Renal cortex interstitium (tissue), 11 donors: Measurements from ENCODE around the gene STK32C. TPM values are rescaled to one million over a fixed set of nuclear protein-coding genes. Genes with fewer than 3 reads are reported as not detected.

Experiments
- DNase-seq, 11 donors: peaks; one replicate each; pipeline ENCODE4 v3.0.0-alpha.2; 2013; ENCODE audit warnings: low read depth in 9 of 11, low spot score in 4 of 11; ENCODE audit errors: extremely low read depth in 1 of 11
- polyA plus RNA-seq, 3 donors: library from polyadenylated mRNA; unstranded; fragments of 120-200 nt; gene quantifications; one replicate each; pipeline ENCODE4 v1.2.1, GENCODE V29; 2013; ENCODE audit not compliant: insufficient read length in 3 of 3

The STK32C gene
- polyA plus RNA-seq, 3 donors = 11.6 to 13.9 (median 12.9) TPM

GRCh38 chr10:132257907-132258306 lies 49.8 kb downstream of the STK32C start:
- DNase-seq = no peak

- DNase-seq = no peak
These were observed 50.5 kb downstream of the STK32C start for GRCh38 chr10:132257271-132257670.

GRCh38 chr10:132256866-132257265 lies 50.9 kb downstream of the STK32C start:
- DNase-seq = no peak

GRCh38 chr10:132255489-132256344 lies 52.0 kb downstream of the STK32C start:
- no peak for DNase-seq

- DNase-seq = no peak
These were observed 52.9 kb downstream of the STK32C start for GRCh38 chr10:132254841-132255240.

GRCh38 chr10:132253092-132253687 lies 54.6 kb downstream of the STK32C start:
- DNase-seq = no peak

GRCh38 chr10:132252412-132252811 lies 55.3 kb downstream of the STK32C start:
- DNase-seq = no peak

GRCh38 chr10:132251928-132252327 lies 55.8 kb downstream of the STK32C start:
- DNase-seq = no peak

- no peak for DNase-seq
These were observed 57.0 kb downstream of the STK32C start for GRCh38 chr10:132250481-132251475.

GRCh38 chr10:132249824-132250375 lies 57.9 kb downstream of the STK32C start:
- no peak for DNase-seq

GRCh38 chr10:132249226-132249724 lies 58.5 kb downstream of the STK32C start:
- DNase-seq = no peak

GRCh38 chr10:132248455-132249225 lies 59.1 kb downstream of the STK32C start:
- DNase-seq = no peak

- DNase-seq = no peak
These were observed 59.8 kb downstream of the STK32C start for GRCh38 chr10:132247943-132248342.

- no peak for DNase-seq
These were observed 61.5 kb downstream of the STK32C start for GRCh38 chr10:132246296-132246695.

- no peak for DNase-seq
These were observed 62.7 kb downstream of the STK32C start for GRCh38 chr10:132245056-132245455.

- DNase-seq = no peak
These were observed 64.1 kb downstream of the STK32C start for GRCh38 chr10:132243626-132244025.

GRCh38 chr10:132243141-132243540 lies 64.6 kb downstream of the STK32C start:
- DNase-seq = no peak

- DNase-seq = no peak
These were observed 65.5 kb downstream of the STK32C start for GRCh38 chr10:132242103-132242840.
